ENCODE data around the gene DIDO1.
A peak's percentile ranks its signal among the peaks of the same experiment; 100 is the strongest.

Gene DIDO1

GRCh38 chr20:62910777-62911497 is 15.4 kb downstream of the DIDO1 start:
- DNase-seq (ENCODE audit: low read depth): no peak

- DNase-seq (ENCODE audit: low read depth): no peak
These were observed 16.0 kb downstream of the DIDO1 start for GRCh38 chr20:62910217-62910766.

GRCh38 chr20:62908971-62909791 is 17.1 kb downstream of the DIDO1 start:
- DNase-seq (ENCODE audit: low read depth): no peak

- no peak for DNase-seq (ENCODE audit: low read depth)
These were observed 18.7 kb downstream of the DIDO1 start for GRCh38 chr20:62907384-62908317.

- DNase-seq (ENCODE audit: low read depth): no peak
These were observed 19.5 kb downstream of the DIDO1 start for GRCh38 chr20:62906647-62907375.

GRCh38 chr20:62906209-62906608 is 20.1 kb downstream of the DIDO1 start:
- DNase-seq (ENCODE audit: low read depth): no peak

- DNase-seq (ENCODE audit: low read depth): no peak
These were observed 20.7 kb downstream of the DIDO1 start for GRCh38 chr20:62905536-62906117.

GRCh38 chr20:62902926-62903615 is 23.2 kb downstream of the DIDO1 start:
- no peak for DNase-seq (ENCODE audit: low read depth)

- DNase-seq (ENCODE audit: low read depth): no peak
These were observed 24.4 kb downstream of the DIDO1 start for GRCh38 chr20:62901891-62902290.

- DNase-seq (ENCODE audit: low read depth): no peak
These were observed 25.4 kb downstream of the DIDO1 start for GRCh38 chr20:62900692-62901584.

GRCh38 chr20:62900052-62900691 is 26.1 kb downstream of the DIDO1 start:
- peak; percentile 58 for DNase-seq (ENCODE audit: low read depth)

GRCh38 chr20:62899633-62900051 is 26.7 kb downstream of the DIDO1 start:
- DNase-seq (ENCODE audit: low read depth): no peak

GRCh38 chr20:62898970-62899632 is 27.2 kb downstream of the DIDO1 start:
- no peak for DNase-seq (ENCODE audit: low read depth)

GRCh38 chr20:62898093-62898964 is 28.0 kb downstream of the DIDO1 start:
- no peak for DNase-seq (ENCODE audit: low read depth)

GRCh38 chr20:62897666-62898065 is 28.6 kb downstream of the DIDO1 start:
- DNase-seq (ENCODE audit: low read depth): no peak

GRCh38 chr20:62896526-62896925 is 29.8 kb downstream of the DIDO1 start:
- DNase-seq (ENCODE audit: low read depth): no peak

- DNase-seq (ENCODE audit: low read depth): no peak
These were observed 30.8 kb downstream of the DIDO1 start for GRCh38 chr20:62895539-62895938.
